Mesenteric fat pad (tissue), 1 donor: ENCODE data around the gene DIRAS1. TPM values are rescaled to one million over a fixed set of nuclear protein-coding genes. Genes with fewer than 3 reads are reported as not detected.

ENCODE experiments used
- DNase-seq: peaks from one replicate; pipeline ENCODE4 v3.0.0-alpha.2; 2020; ENCODE audit warnings: low spot score
- total RNA-seq: library from RNA; stranded (reverse); fragmentation: NEBNext Ultra II Directional; extraction: Animal tissue kit (Norgen Biotek cat#: 25700); gene quantifications from one replicate; pipeline ENCODE4 v1.2.1, GENCODE V29; 2021
- donor health status: DM: yes; HTN: yes; CAD: no.

Gene DIRAS1
- total RNA-seq, 1 donor from 2014 or later = 1.1 TPM

DNA sequence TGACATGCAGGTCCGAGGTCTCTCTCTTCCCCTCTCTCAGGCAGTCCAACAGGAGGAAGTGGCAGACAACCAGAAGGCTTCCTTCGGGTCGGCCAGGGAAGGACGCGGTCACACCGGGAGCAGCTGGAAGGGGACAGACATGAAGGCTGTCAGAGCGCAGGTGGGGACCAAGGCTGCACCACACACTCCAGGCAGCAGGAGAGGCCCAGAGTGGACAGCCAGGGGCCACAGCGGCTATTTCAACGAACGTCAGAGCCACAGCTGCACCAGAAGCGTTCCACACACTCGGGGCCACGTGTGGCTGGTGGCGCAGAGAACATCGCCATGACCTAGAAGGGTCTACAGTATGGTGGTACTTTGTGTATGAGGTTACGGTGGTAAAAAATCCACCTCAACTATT is 34.6 kb upstream of the DIRAS1 start:
- no peak for DNase-seq

DNA sequence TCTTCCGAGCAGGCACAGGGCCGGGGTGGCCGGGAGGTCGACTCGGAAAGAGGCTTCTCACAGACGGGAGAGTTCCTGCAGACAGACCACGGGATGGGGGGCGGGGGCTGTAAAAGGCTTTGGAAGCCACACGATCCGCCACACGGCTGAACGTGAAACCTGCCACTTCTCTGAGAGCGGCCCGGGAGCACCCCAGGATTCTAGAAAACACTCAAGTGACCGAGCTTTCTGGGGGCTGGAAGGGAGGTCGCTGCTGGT is 34.2 kb upstream of the DIRAS1 start:
- no peak for DNase-seq

DNA sequence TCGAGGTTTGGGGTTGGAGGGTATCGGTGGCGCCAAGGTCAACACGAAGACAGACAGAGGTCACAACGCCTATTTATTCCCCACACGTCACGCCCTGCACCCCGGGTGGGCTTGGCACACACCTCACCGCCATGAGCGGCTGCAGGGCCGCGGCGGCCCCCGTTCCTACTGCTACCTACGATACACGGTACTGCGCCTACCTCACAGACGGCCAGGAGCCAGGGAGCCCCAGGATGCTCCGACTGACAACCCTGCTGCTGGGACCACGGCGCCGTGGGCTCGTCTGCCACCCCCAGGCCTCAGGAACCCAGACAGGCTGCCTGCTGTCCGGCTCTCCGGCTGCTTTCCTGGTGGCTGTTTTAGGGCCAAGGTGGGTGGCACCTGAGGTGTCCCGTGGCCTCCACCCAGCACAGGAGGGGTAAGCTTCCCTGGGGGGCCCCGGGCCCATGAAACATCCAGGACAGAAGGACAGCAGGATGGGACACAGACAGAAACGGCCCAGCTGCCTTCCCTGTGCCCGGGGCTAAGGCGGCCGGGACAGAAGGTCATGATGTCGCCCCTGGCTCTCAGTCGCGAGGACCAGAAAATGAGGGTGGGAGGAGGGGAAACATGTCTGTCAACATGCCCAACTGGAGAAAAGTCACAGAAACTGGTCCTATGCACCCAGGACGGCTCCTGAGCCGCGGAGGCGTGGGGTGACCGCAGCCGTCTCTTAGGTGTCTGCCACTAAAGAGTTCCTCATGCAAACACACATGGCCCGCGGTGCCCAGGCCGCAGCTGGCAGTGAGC is 33.7 kb upstream of the DIRAS1 start:
- DNase-seq = no peak

DNA sequence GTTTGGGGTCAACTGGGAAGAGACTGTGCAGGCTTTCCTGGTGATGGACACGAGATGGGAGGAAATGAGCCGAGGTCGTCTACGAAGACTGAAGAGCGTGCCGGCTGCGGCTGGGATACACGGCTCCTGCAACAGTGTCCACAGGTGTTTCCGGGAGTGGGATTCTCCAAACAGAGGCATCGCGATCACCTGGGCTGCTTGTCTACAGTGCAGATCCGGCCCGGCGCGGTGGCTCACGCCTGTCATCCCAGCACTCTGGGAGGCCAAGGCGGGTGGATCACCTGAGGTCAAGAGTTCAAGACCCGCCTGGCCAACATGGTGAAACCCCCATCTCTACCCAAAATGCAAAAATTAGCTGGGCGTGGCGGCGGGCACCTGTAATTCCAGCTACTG is 30.3 kb upstream of the DIRAS1 start:
- no peak for DNase-seq

DNA sequence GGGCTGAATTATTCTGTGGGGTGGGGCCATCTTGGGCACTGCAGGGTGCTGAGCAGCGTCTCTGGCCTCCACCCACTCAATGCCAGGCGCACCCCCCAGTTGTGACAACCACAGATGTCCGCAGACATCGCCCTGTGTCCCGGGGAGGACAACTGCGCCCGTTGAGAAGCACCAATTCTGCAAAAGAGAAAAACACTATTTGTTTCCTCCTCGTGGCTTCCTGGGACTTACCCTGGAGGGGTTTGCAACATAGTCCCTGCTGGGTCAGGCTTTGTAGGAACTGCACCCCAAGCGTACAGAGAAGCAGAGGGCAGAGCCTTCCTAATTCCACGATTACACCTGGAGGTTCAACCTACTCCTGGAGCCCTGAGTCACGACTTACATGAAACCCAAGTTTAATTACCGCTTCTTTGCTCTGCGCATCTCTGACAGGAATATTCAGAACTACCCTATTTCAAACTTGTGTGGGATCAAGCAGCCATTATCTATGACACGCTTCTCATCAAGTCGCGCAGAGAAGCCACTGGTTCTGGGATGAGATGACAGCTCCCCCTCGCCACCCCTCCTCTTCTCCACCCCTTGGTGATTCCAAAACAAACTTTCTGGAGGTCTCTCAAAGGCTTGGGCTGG is 29.8 kb upstream of the DIRAS1 start:
- no peak for DNase-seq

DNA sequence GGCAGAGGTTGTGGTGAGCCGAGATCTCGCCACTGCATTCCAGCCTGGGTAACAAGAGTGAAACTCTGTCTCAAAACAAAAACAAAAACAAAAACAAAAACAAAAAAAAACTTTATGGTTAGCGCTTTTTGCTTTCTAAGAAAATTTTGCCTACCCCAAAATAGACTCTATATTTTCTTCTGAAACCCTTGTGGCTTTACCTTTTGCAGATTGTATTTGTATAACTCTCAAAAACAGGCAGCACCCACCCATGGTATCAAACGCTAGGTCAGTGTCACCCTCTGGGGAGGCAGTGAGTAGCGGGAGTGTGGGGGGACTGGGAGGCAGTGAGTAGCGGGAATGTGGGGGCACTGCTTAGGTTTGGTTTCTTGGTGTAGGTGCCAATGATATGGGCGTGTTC is 26.2 kb upstream of the DIRAS1 start:
- DNase-seq = no peak

DNA sequence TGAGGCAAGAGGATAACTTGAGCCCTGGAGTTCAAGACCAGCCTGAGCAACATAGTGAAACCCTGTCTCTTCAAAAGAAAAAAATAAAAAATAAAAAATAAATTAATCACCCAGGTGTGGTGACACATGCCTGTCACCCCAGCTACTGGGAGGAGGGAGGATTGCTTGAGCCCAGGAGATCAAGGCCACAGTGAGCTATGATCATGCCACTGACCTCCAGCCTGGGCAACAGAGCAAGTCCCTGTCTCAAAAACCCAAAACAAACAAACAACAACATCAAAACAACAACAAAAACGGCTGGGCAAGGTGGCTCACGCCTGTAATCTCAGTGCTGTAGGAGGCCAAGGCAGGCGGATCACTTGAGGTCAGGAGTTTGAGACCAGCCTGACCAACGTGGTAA is 22.9 kb upstream of the DIRAS1 start:
- DNase-seq = no peak

DNA sequence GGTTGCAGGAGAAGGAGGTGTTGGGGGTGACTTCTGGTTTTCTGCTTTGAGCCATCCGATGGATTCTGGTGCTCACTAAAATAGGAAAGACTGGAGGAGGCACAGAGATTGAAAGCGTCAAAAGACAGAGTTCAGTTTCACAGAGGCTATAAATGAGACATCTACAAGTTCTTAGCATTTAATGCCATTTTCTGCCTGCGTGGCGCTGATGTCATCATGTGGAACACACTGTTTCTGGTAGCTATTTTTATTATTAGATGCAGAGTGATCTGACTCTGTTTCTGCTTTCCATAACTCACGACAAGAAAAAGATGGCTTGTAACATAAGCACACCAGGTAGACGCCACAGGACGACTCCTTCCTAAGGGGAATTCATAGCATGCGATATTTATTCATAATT is 21.9 kb upstream of the DIRAS1 start:
- no peak for DNase-seq

DNA sequence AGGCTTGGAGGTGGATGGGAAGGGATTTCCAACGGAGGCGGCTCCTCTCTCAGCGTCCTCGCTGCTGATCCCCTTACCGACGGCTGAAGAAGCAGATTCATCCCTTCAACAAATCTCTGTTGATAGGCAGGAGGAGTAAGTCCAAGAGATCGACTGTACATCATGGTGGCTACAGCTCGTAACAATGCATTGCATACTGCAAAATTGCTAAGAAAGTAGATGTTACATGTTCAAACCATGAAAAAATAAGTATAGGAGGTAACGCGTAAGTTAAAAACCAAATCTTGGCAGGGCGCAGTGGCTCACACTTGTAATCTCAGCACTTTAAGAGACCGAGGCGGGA is 19.1 kb upstream of the DIRAS1 start:
- no peak for DNase-seq

DNA sequence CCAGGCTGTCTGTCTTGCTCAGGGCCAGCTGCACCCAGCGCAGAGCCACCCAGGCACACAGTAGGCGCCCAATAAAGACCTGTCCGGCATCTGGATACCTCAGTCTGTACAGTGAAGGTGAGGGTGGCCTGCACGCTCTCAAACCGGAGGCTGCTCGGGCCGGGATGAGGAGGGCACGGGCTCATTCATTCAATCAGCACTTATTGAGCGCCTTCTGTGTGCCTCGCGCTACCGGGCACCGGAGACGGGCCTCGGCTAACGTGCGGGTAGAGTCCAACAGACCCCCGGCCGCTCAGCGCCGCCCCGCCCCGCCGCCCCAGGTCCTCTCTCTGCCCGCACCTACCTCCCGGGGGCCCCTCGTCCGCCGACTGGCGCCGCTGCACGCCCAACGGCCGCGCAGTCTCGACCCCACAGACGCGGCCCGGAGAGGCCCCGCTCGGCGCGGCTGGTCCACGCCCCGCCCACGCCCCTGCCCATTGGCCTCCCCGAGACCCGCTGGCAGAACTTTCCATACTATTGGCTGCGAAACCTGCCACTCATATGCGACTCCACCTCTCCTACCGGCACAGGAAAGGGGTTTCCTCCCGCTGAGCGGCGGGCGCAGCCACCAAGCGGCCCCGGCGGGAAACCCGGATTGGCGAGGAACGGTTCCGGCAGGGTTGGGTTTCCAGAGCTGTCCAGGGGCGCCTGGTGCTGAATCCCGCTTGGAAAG is 18.6 kb upstream of the DIRAS1 start, which contains the start of gene SLC39A3:
SLC39A3 (minus strand) TSS at position 416 of the 712 bp plus-strand sequence. CDS start 2,760 bp downstream, outside the sequence.
- peak; percentile 98 for DNase-seq

DNA sequence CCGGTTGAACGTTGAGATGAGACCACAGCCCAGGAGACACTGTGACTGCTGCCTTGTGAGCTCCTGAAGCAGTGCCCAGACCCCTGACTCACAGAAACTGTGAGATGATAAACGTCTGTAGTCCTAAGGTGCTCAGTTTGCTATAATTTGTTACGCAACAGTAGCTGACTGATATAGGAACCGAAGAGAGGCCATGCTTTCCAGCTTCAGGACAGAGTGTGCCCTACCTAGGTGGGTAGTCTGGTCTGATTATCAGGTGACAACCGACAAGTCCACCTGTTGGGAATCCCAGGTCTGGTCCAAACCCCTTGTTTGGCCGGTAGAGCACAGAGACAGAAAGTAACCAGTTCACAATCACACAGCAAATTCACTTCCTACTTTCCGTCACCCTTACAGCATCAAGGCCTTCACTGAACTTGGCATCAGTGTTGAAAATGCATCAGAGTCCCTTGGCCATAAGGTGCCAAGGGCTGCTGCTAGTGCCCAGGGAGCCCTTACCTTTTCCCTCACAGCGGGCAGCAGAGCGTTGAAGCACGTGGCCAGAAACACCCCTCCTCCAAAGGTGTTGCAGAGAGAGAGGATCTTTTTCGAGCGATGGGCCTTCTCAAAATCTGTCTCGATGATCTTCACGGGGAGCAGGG is 15.5 kb upstream of the DIRAS1 start:
- no peak for DNase-seq

DNA sequence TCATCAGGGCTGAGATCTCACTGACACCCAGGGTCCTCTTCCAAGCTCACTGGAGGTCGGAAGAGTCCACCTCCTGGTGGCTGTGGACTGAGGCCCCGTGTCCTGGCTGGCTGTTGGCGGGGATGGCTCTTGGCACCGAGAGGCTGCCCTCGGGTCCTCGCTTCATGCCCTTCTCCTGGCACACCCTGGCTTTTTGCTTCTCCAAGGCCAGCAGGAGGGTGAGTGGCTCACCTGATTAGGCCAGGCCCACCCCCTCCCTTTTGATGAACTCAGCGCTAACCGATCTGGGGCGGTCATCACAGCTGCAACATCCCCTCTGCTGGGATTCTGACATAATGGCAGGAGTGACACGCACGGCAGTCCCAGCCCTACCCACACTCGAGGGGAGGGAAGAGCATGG is 14.2 kb upstream of the DIRAS1 start:
- DNase-seq = no peak

DNA sequence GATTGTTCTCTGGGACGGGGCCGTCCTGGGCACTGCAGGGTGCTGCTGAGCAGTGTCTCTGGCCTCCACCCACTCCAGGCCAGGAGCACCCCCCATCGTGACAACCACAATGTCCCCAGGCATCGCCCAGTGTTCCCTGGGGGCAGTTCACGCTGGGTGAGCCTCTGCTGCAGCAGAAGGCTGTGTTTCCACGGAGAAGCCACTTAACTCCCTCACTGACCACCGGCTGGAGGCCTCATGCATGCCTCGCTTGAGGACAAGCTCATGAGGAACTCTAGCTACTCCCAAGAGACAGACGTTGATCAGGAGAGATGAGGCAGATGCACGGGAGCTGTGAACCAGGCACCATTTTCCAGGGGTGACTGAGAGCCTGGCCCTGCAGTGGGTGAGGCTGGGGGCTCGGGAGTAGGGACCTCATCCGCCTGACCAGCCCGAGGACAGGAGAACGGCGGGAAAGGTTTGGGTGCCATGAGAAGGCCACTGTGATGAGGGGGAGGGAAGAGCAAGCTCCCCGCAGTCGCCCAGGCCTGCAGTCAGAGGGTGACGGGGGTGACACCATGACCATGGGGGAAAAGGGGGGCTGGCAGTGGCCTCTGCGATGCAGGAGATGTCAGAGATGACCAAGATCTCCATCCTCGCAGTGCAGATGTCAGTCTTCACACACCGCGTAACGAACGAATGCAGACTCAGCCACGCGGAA is 13.6 kb upstream of the DIRAS1 start:
- DNase-seq = no peak

DNA sequence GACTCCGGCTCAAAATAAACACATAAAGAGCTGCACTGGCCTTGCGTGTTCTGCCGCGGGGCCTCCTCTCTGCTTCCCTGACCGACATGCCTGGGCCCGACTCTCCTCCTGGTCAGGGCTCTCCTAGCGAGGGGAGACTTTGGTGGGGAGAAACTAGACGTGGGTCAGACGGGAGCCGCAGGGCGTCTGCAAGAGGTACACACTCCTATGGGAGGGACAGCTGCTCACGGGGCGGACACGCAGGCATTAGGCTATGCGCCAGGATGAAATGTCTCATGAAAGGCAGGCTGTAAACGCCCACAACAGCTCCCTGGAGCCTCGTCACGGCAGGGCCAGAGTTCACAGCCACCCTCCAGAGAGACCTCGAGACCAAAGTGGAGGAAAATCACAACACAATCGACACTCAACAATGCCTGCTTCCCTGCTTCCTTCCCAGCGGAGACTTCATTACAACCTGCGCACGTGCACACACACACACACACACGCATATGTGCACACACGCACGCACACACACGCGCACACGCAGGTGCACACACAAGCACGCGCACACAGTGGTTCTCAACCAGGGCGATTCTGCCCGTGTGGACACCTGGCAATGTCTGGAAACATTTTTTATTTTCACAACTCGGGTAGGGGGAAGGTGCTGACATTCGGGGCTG is 12.9 kb upstream of the DIRAS1 start:
- no peak for DNase-seq

DNA sequence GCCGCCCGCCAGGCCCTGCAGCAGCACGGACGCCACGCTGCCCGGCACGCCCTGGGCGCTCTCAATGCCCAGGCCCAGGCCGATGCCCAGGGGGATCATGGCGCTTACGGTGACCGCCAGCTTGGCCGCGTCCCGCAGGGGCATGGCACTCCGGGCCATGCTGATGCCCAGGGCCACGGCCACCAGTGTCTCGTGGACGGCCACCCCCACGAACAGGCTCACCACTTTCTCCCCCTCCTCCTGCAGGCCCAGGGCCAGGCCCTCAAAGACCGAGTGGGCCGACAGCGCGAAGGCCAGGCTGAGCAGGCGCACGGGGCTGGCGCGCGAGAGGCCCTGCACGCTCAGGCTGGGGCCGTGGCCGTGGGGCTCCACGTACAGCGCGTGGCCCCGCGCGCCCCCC is 11.7 kb upstream of the DIRAS1 start:
- no peak for DNase-seq

DNA sequence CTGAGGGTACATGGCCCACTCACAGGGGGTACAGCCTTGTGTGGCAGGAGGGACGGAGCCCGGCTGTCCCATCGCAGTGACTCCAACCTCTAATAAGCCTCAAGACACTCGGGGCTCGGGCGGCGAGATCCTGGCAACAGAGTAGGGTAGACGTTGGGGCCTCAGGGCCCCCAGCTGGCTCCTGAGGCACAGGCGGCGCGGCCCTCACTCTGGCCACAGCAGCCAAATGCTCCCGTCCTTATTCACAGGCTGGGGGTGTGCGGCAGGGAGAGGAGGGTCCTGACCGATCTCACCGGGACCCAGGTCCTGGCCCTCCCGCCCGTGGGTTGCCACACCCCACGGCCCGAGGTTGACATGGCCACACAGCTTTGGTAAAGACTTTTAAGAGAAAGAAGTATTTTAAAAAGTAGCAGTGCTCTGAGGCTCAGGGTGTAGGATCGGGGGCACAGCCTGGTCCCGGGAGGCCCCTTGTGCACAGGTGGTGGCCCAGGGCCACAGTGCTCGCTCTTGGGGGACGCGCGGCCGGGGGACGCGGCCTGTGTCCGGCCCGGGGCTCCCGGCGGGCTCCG is 11.1 kb upstream of the DIRAS1 start:
- no peak for DNase-seq

DNA sequence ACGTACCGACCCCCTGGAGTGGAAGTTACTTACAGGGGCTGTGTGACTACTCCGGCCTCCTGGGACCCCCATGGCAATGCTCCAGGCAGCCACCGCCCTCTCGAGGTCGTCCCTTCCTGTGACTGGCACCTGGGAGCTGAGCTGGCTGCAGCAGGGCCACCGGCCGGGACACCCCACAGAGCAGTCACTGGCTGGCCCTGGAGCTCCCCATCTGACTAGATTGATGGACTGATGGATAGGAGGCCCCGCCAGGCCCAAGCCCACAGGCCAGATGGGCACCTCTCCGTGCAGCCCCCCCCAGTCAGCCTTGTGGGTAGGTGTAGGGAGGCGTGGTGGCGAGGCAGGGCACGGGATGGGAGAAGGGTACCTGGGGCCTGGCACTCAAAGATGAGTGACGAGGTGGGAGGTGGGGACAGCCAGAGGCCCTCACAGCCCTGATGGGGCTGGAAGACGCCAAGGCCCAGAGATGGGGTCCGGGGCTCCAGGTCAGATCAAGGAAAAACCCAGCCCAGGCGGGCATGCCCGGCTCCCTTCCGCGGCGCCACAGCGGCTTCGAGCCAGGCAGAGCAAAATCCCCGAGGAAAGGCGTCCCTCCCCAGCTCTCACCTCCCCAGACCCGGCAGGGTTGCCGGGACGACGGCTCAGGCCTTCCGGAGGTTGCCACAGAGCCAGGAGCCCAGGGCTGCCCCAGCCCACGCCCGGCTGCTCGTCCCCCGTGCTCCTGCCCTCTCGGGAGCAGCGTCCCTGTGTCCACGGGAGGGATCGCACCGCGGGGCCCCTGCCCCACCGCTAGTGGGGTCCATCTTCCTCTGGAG is 10.2 kb upstream of the DIRAS1 start:
- no peak for DNase-seq

DNA sequence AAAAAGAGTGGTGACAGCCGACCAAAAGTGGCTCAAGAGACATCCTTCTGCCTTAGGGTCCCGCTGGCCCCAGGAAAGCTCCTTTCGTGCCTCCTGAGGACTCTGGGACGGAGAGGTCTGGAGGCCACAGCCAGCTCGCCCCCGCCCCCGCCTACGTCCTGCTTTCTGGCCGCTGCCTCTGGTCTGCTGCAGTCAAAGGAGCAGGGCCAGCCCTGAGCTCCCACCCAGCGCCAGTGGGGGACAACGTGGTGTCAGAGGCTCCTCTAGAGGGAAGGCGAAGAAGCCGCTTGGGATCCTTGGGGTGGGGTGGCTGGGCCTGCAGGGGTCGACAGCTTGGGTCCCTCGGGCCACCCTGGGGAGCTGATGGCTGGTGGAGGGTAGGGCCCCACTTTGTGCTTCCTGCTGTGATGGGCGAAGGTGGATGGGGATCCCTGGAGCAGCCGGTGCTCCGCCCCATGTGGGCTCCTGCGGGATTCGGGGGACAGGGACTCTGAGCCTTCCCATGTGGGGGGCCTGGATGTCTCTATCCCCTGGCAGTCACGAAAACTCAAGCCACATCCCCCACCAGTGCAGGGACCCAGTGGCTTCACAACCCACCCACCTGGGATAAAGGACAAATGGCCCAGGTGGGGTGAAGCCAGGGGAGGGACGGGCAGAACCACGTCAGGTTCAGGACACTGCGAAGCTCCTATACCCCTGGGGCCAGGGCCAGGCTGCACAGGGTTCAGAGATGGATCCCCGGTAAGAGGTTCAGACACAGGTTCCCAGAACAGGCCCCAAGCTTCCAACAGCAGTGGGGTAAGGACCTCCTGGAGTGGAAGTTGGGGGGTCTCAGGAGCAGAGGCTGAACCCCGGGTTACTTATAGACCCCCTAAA is 9.0 kb upstream of the DIRAS1 start:
- DNase-seq = no peak
